Keratinocyte (primary cell): Measurements from ENCODE around the gene HERC6. TPM values are rescaled to one million over a fixed set of nuclear protein-coding genes. Genes with fewer than 3 reads are reported as not detected.

ENCODE experiments used
- DNase-seq: peaks from one replicate; pipeline ENCODE4 v3.0.0-alpha.2; 2011; ENCODE audit warnings: low read depth, missing footprints, low spot score
- FAIRE-seq: peaks from 2 replicates; lab custom pipeline; 2011; peaks lifted over from hg19 to GRCh38; lab: Jason Lieb, UNC
- H2AFZ ChIP-seq: 2 replicates; pipeline ENCODE4 v1.6.0; 2012; ENCODE audit warnings: low read length, control low read depth, inconsistent platforms; ENCODE audit not compliant: control insufficient read depth
- H3K27ac ChIP-seq: 2 replicates; pipeline ENCODE4 v1.5.1; 2011; ENCODE audit warnings: low read length; ENCODE audit not compliant: control insufficient read depth, insufficient read depth
- H3K27me3 ChIP-seq: 3 replicates; pipeline ENCODE4 v1.6.0; 2011; ENCODE audit warnings: low read length; ENCODE audit not compliant: control insufficient read depth, insufficient read depth; ENCODE audit errors: extremely low read depth
- H3K36me3 ChIP-seq, 2 experiments: 2 replicates in 1 of 2; 3 replicates in 1 of 2; pipeline ENCODE4 v1.5.1; 2011; ENCODE audit warnings: low read length in 2 of 2, mild to moderate bottlenecking in 1 of 2; ENCODE audit not compliant: control insufficient read depth in 2 of 2, insufficient read depth in 2 of 2; ENCODE audit errors: extremely low read depth in 1 of 2
- H3K4me1 ChIP-seq: 3 replicates; pipeline ENCODE4 v1.5.1; 2011; ENCODE audit warnings: low read length; ENCODE audit not compliant: control insufficient read depth, insufficient read depth; ENCODE audit errors: extremely low read depth
- H3K4me2 ChIP-seq: 3 replicates; pipeline ENCODE4 v1.6.0; 2011; ENCODE audit warnings: low read depth, low read length; ENCODE audit not compliant: control insufficient read depth, insufficient read depth; ENCODE audit errors: extremely low read depth
- H3K4me3 ChIP-seq, 3 experiments: fragments of 200-600 bp in 1 of 3; sonication (generic) in 1 of 3; 2 replicates in 2 of 3; 3 replicates in 1 of 3; pipeline ENCODE4 v1.5.1; 2011 to 2016; ENCODE audit warnings: low read length in 3 of 3, mild to moderate bottlenecking in 3 of 3, control low read depth in 2 of 3, inconsistent platforms in 1 of 3, low read depth in 1 of 3, mixed read lengths in 1 of 3, mixed run types in 1 of 3, moderate library complexity in 1 of 3; ENCODE audit not compliant: control insufficient read depth in 2 of 3, insufficient read depth in 2 of 3; ENCODE audit errors: extremely low read depth in 1 of 3
- H3K79me2 ChIP-seq: 2 replicates; pipeline ENCODE4 v1.6.0; 2012; ENCODE audit warnings: low read length; ENCODE audit not compliant: control insufficient read depth, insufficient read depth
- H3K9ac ChIP-seq: 3 replicates; pipeline ENCODE4 v1.6.0; 2011; ENCODE audit warnings: low read length; ENCODE audit not compliant: control insufficient read depth, insufficient read depth; ENCODE audit errors: extremely low read depth
- H3K9me1 ChIP-seq: 3 replicates; pipeline ENCODE4 v1.6.0; 2011; ENCODE audit warnings: low read length; ENCODE audit not compliant: control insufficient read depth, insufficient read depth; ENCODE audit errors: extremely low read depth
- H3K9me3 ChIP-seq: 2 replicates; pipeline ENCODE4 v1.5.1; 2012; ENCODE audit warnings: low read depth, low read length; ENCODE audit not compliant: control insufficient read depth
- H4K20me1 ChIP-seq: 3 replicates; pipeline ENCODE4 v1.6.0; 2011; ENCODE audit warnings: low read length; ENCODE audit not compliant: control insufficient read depth, insufficient read depth; ENCODE audit errors: extremely low read depth
- CTCF ChIP-seq, 3 experiments: IDR thresholded peaks in 1 of 3; conservative IDR thresholded peaks in 1 of 3; optimal IDR thresholded peaks in 1 of 3; 2 replicates in 2 of 3; 3 replicates in 1 of 3; pipeline versions ENCODE3 to v1.5.1; 2011; ENCODE audit warnings: low read length in 3 of 3, mild to moderate bottlenecking in 3 of 3, moderate library complexity in 2 of 3, control low read depth in 1 of 3, inconsistent platforms in 1 of 3; ENCODE audit not compliant: insufficient read depth in 2 of 3; ENCODE audit errors: extremely low read depth in 1 of 3
- EZH2 ChIP-seq: IDR thresholded peaks from one replicate; pipeline ENCODE4 v1.6.1; 2012; ENCODE audit warnings: inconsistent platforms, mild to moderate bottlenecking, low read length, moderate library complexity
- dilution Hi-C: fragments of 300-500 bp; cut with MboI; formaldehyde crosslinking; loops from one replicate; pipeline ENCODE4 v1.7.0; 2020; ENCODE audit warnings: low sequenced_read_pairs; ENCODE audit not compliant: extremely low pct_ligation_motif_present
- polyA plus RNA-seq, 5 experiments: library from polyadenylated mRNA; depleted of rRNA in 3 of 5; stranded (reverse) in 3 of 5; stranded (forward) in 1 of 5; unstranded in 1 of 5; fragments of >200 nt; gene quantifications; 1 replicate in 1 of 5; 2 replicates in 3 of 5; 3 replicates in 1 of 5; pipeline versions ENCODE4 v1.2.1 to v1.2.3, GENCODE V29; 2011 to 2012; ENCODE audit warnings: missing spikeins in 2 of 5, low read depth in 1 of 5, low replicate concordance in 1 of 5

Gene HERC6
- polyA plus RNA-seq, 1 donor (not counting 4 experiments of a cell fraction or from before 2014, with no cell fraction given) = 33.9 TPM

- dilution Hi-C loops = no loop called here
- TF ChIP-seq CTCF (optimal IDR thresholded peaks at IDR 0.05 in 1 of 3, IDR thresholded peaks at IDR 0.05 in 1 of 3, conservative IDR thresholded peaks at IDR 0.05 in 1 of 3; ENCODE audit: extremely low read depth in 1 of 3, insufficient read depth in 2 of 3, low read length in 3 of 3) (no peak), EZH2 (no peak)
- Histone ChIP-seq H3K4me3 (no peak overlapping the region), H3K4me1 (no peaks in the 10 kb centered on the region), H3K9me1 (no peaks in the 10 kb centered on the region), H4K20me1 (no peaks in the 10 kb centered on the region), H2AFZ (no peak overlapping the region), H3K9me3 (no peaks in the 10 kb centered on the region), H3K27me3 (no peaks in the 10 kb centered on the region), H3K4me2 (no peak overlapping the region), H3K36me3 (peaks cover 0 to 2% of the 10 kb centered on the region in 2 experiments), H3K79me2 (no peaks in the 10 kb centered on the region), H3K9ac (no peak overlapping the region), H3K27ac (no peak overlapping the region)
- no peak for DNase-seq
- no peak for FAIRE-seq
Observed at GRCh38 chr4:88467392-88467791, 88.7 kb downstream of the HERC6 start.

GRCh38 chr4:88477229-88477860 lies 98.7 kb downstream of the HERC6 start:
- Histone ChIP-seq H3K4me1 (no peaks in the 10 kb centered on the region), H3K4me2 (no peak overlapping the region), H3K9me3 (no peaks in the 10 kb centered on the region), H3K36me3 (no peaks in the 10 kb centered on the region), H4K20me1 (no peaks in the 10 kb centered on the region), H3K9ac (no peak overlapping the region), H3K4me3 (no peak overlapping the region), H3K27ac (no peak overlapping the region), H2AFZ (no peak overlapping the region), H3K79me2 (no peaks in the 10 kb centered on the region), H3K27me3 (no peaks in the 10 kb centered on the region), H3K9me1 (no peaks in the 10 kb centered on the region)
- TF ChIP-seq EZH2 (no peak), CTCF (optimal IDR thresholded peaks at IDR 0.05 in 1 of 3, IDR thresholded peaks at IDR 0.05 in 1 of 3, conservative IDR thresholded peaks at IDR 0.05 in 1 of 3; ENCODE audit: extremely low read depth in 1 of 3, insufficient read depth in 2 of 3, low read length in 3 of 3) (no peak)
- FAIRE-seq (no peak), DNase-seq (no peak)
- dilution Hi-C loops = no loop called here
